Activated T-helper 2 cell treated with anti-CD3 and anti-CD28 coated beads, Interferon-gamma antibody, Interleukin-2, Interleukin-4, amounts not matched to agents 10 μg/mL and 5 μg/mL and 100 μg/mL, durations not matched to agents 14 hours and 24 hours and 36 hours (primary cell): ENCODE data around the gene OR51L1. TPM values are rescaled to one million over a fixed set of nuclear protein-coding genes. Genes with fewer than 3 reads are reported as not detected.
"Not testable (repeated sequence)": the region's sequence is repeated elsewhere in the genome, so short reads cannot be mapped to it uniquely, and the experiment has no call there.

Source experiments
- DNase-seq: peaks from one replicate; pipeline ENCODE4 v3.0.0; 2021; ENCODE audit warnings: low spot score
- H3K27ac Mint-ChIP-seq: one replicate; pipeline ENCODE4 v1.8.0; 2021; ENCODE audit warnings: mixed read lengths
- H3K27me3 Mint-ChIP-seq: one replicate; pipeline ENCODE4 v1.8.0; 2021; ENCODE audit warnings: low read depth, mixed read lengths
- H3K36me3 Mint-ChIP-seq: one replicate; pipeline ENCODE4 v1.8.0; 2021; ENCODE audit warnings: low read depth, mixed read lengths
- H3K4me1 Mint-ChIP-seq: one replicate; pipeline ENCODE4 v1.8.0; 2021; ENCODE audit warnings: low read depth, mixed read lengths
- H3K4me3 Mint-ChIP-seq: one replicate; pipeline ENCODE4 v1.8.0; 2021; ENCODE audit warnings: low read depth, mild to moderate bottlenecking, moderate library complexity, mixed read lengths
- H3K9me3 Mint-ChIP-seq: one replicate; pipeline ENCODE4 v1.8.0; 2021; ENCODE audit warnings: mixed read lengths
- intact Hi-C: fragments of 100-400 bp; cut with micrococcal nuclease; formaldehyde crosslinking; loops from one replicate; pipeline ENCODE4 v1.15.1; 2023
- total RNA-seq: library from RNA; stranded (reverse); gene quantifications from 2 replicates; pipeline ENCODE4 v1.2.3, GENCODE V29; 2022

OR51L1 gene
- total RNA-seq: not detected in 2 replicates

GRCh38 chr11:4994551-4994950 is at the start of gene OR51L1:
Gene OR51L1 (plus strand): TSS chr11:4994851. CDS start chr11:4998983, 4,132 bp downstream.
- Mint-ChIP-seq H3K4me3 (no peak within 1 kb of the TSS), H3K27me3 (no peaks in the 10 kb centered on the region), H3K9me3 (no peaks in the 10 kb centered on the region), H3K36me3 (no peaks in the 10 kb centered on the region), H3K4me1 (no peaks in the 10 kb centered on the region), H3K27ac (no peak within 1 kb of the TSS)
- intact Hi-C loops: no loop called here
- DNase-seq: no peak

- H3K27me3 Mint-ChIP-seq: no peaks in the 10 kb centered on the region
- H3K4me3 Mint-ChIP-seq: no peak within 1 kb of the TSS
- intact Hi-C loops: no loop called here
- no peaks in the 10 kb centered on the region for H3K36me3 Mint-ChIP-seq
- H3K4me1 Mint-ChIP-seq: no peaks in the 10 kb centered on the region
- H3K27ac Mint-ChIP-seq: no peak within 1 kb of the TSS
- DNase-seq: no peak
- H3K9me3 Mint-ChIP-seq: no peaks in the 10 kb centered on the region
Observed at GRCh38 chr11:4947505-4947904, 47.1 kb upstream of the OR51L1 start, which contains the start of gene OR51A4. Gene OR51A4 (minus strand): TSS chr11:4947605. CDS start chr11:4947100, 505 bp downstream.

GRCh38 chr11:4955613-4956012 is 39.0 kb upstream of the OR51L1 start, which contains the start of gene OR51A2:
Gene OR51A2 (minus strand): TSS chr11:4955713. CDS start chr11:4955713, 0 bp downstream.
- H3K27ac Mint-ChIP-seq, H3K9me3 Mint-ChIP-seq, H3K27me3 Mint-ChIP-seq, H3K4me1 Mint-ChIP-seq, H3K4me3 Mint-ChIP-seq, H3K36me3 Mint-ChIP-seq, DNase-seq: not testable (repeated sequence)
- intact Hi-C loops: loop anchor here (1.0 kb wide), 1 partner anchor 9 kb away; no protein-coding TSS in a partner anchor

- intact Hi-C loops: no loop called here
- no peaks in the 10 kb centered on the region for H3K36me3 Mint-ChIP-seq
- no peaks in the 10 kb centered on the region for H3K9me3 Mint-ChIP-seq
- H3K4me1 Mint-ChIP-seq: no peaks in the 10 kb centered on the region
- no peak overlapping the region for H3K4me3 Mint-ChIP-seq
- no peak overlapping the region for H3K27ac Mint-ChIP-seq
- no peak for DNase-seq
- H3K27me3 Mint-ChIP-seq: no peaks in the 10 kb centered on the region
Observed at GRCh38 chr11:4957396-4957795, 37.3 kb upstream of the OR51L1 start.

- Mint-ChIP-seq H3K4me1 (no peaks in the 10 kb centered on the region), H3K36me3 (no peaks in the 10 kb centered on the region), H3K27me3 (no peaks in the 10 kb centered on the region), H3K9me3 (no peaks in the 10 kb centered on the region), H3K4me3 (no peak overlapping the region), H3K27ac (no peak overlapping the region)
- no peak for DNase-seq
- intact Hi-C loops: no loop called here
Observed at GRCh38 chr11:4960877-4961276, 33.8 kb upstream of the OR51L1 start.

- Mint-ChIP-seq H3K36me3 (no peaks in the 10 kb centered on the region), H3K9me3 (no peaks in the 10 kb centered on the region), H3K4me3 (no peak overlapping the region), H3K27ac (no peak overlapping the region), H3K27me3 (no peaks in the 10 kb centered on the region), H3K4me1 (no peaks in the 10 kb centered on the region)
- no peak for DNase-seq
- intact Hi-C loops: no loop called here
Observed at GRCh38 chr11:4962816-4963215, 31.8 kb upstream of the OR51L1 start.

GRCh38 chr11:4975436-4975835 is 19.2 kb upstream of the OR51L1 start:
- H3K36me3 Mint-ChIP-seq: no peaks in the 10 kb centered on the region
- intact Hi-C loops: no loop called here
- no peak overlapping the region for H3K4me3 Mint-ChIP-seq
- H3K27me3 Mint-ChIP-seq: no peaks in the 10 kb centered on the region
- no peaks in the 10 kb centered on the region for H3K9me3 Mint-ChIP-seq
- H3K4me1 Mint-ChIP-seq: no peaks in the 10 kb centered on the region
- H3K27ac Mint-ChIP-seq: no peak overlapping the region
- DNase-seq: no peak

GRCh38 chr11:4979036-4979435 is 15.6 kb upstream of the OR51L1 start:
- no peak for DNase-seq
- H3K4me3 Mint-ChIP-seq: no peak overlapping the region
- no peak overlapping the region for H3K27ac Mint-ChIP-seq
- no peaks in the 10 kb centered on the region for H3K9me3 Mint-ChIP-seq
- no peaks in the 10 kb centered on the region for H3K27me3 Mint-ChIP-seq
- no peaks in the 10 kb centered on the region for H3K4me1 Mint-ChIP-seq
- intact Hi-C loops: no loop called here
- H3K36me3 Mint-ChIP-seq: no peaks in the 10 kb centered on the region

- Mint-ChIP-seq H3K4me3 (no peak overlapping the region), H3K9me3 (no peaks in the 10 kb centered on the region), H3K27ac (no peak overlapping the region), H3K4me1 (no peaks in the 10 kb centered on the region), H3K36me3 (no peaks in the 10 kb centered on the region), H3K27me3 (no peaks in the 10 kb centered on the region)
- no peak for DNase-seq
- intact Hi-C loops: no loop called here
Observed at GRCh38 chr11:4982678-4983077, 12.0 kb upstream of the OR51L1 start.

GRCh38 chr11:4983841-4984240 is 10.8 kb upstream of the OR51L1 start:
- Mint-ChIP-seq H3K27me3 (no peaks in the 10 kb centered on the region), H3K9me3 (no peaks in the 10 kb centered on the region), H3K4me3 (no peak overlapping the region), H3K27ac (no peak overlapping the region), H3K4me1 (no peaks in the 10 kb centered on the region), H3K36me3 (no peaks in the 10 kb centered on the region)
- intact Hi-C loops: no loop called here
- no peak for DNase-seq

- intact Hi-C loops: no loop called here
- Mint-ChIP-seq H3K4me1 (no peaks in the 10 kb centered on the region), H3K27me3 (no peaks in the 10 kb centered on the region), H3K9me3 (no peaks in the 10 kb centered on the region), H3K4me3 (no peak overlapping the region), H3K36me3 (no peaks in the 10 kb centered on the region), H3K27ac (no peak overlapping the region)
- no peak for DNase-seq
Observed at GRCh38 chr11:4991060-4991459, 3.6 kb upstream of the OR51L1 start.

GRCh38 chr11:5004424-5005274 is 10.0 kb downstream of the OR51L1 start:
- intact Hi-C loops: loop anchor here (2.0 kb wide), 1 partner anchor 368 kb away; the partner anchor contains the start of gene OR51D1
- Mint-ChIP-seq H3K4me1 (no peaks in the 10 kb centered on the region), H3K27ac (no peak overlapping the region), H3K9me3 (no peaks in the 10 kb centered on the region), H3K4me3 (no peak overlapping the region), H3K36me3 (no peaks in the 10 kb centered on the region), H3K27me3 (no peaks in the 10 kb centered on the region)
- DNase-seq: no peak

GRCh38 chr11:5007561-5007960 is 12.9 kb downstream of the OR51L1 start:
- no peaks in the 10 kb centered on the region for H3K27me3 Mint-ChIP-seq
- H3K27ac Mint-ChIP-seq: no peak overlapping the region
- no peaks in the 10 kb centered on the region for H3K4me1 Mint-ChIP-seq
- H3K36me3 Mint-ChIP-seq: no peaks in the 10 kb centered on the region
- DNase-seq: no peak
- H3K4me3 Mint-ChIP-seq: no peak overlapping the region
- intact Hi-C loops: no loop called here
- no peaks in the 10 kb centered on the region for H3K9me3 Mint-ChIP-seq
